Measurements from ENCODE around the gene BCAS3.

GRCh38 chr17:61380217-61380835, 702.7 kb downstream of the BCAS3 start:
- no peak for TF ChIP-seq CTCF (conservative IDR thresholded peaks at IDR 0.05)
- no peak for TF ChIP-seq ZFX (IDR thresholded peaks at IDR 0.05)

All from C4-2B (cell line).